HG03064 (cell line): ENCODE data around the gene VPS50.

Source experiments
- ATAC-seq: cut with Tn5 transposase; IDR thresholded peaks from one replicate; pipeline ENCODE4 v1.9.1; 2021; ENCODE audit warnings: low read depth; ENCODE audit not compliant: unreplicated experiment

Gene VPS50

GRCh38 chr7:93399642-93400041, 167.5 kb downstream of the VPS50 start:
- ATAC-seq, result no peak

- ATAC-seq, result no peak
Observed at GRCh38 chr7:93402944-93403343, 170.8 kb downstream of the VPS50 start.

- ATAC-seq, result no peak
Observed at GRCh38 chr7:93407239-93407638, 175.1 kb downstream of the VPS50 start.

- ATAC-seq, result no peak
Observed at GRCh38 chr7:93409324-93409723, 177.2 kb downstream of the VPS50 start.
